Transverse colon (tissue), 4 donors: ENCODE data around the gene SEZ6.

Source experiments
- CTCF ChIP-seq, 5 experiments: fragments of 200-600 bp in 3 of 5; fragments of 450-650 bp in 2 of 5; sonication (generic) in 3 of 5; IDR thresholded peaks; 1 replicate in 2 of 5; 2 replicates in 3 of 5; pipeline ENCODE4 v1.5.1; 2016 to 2017; ENCODE audit warnings: antibody characterized with exemption in 5 of 5, inconsistent platforms in 3 of 5, mild to moderate bottlenecking in 2 of 5, moderate library complexity in 1 of 5
- EP300 ChIP-seq: sonication (generic); formaldehyde crosslinking; IDR thresholded peaks from one replicate; pipeline ENCODE4 v1.6.1; 2017; ENCODE audit warnings: antibody characterized with exemption, low read depth
- POLR2A ChIP-seq: fragments of 450-650 bp; IDR thresholded peaks from one replicate; pipeline ENCODE4 v1.6.1; 2016; ENCODE audit warnings: antibody characterized with exemption, mild to moderate bottlenecking, moderate library complexity
- POLR2AphosphoS5 ChIP-seq, 3 donors: sonication (generic); formaldehyde crosslinking; IDR thresholded peaks; one replicate each; pipeline ENCODE4 v1.6.1; 2016; ENCODE audit warnings: antibody characterized with exemption in 3 of 3

GRCh38 chr17:29041091-29041490, 35.3 kb upstream of the SEZ6 start:
- TF ChIP-seq CTCF (IDR thresholded peaks at IDR 0.05) = no peak
- no peak for TF ChIP-seq POLR2A
- no peak for TF ChIP-seq EP300
- no peak for TF ChIP-seq POLR2AphosphoS5 (IDR thresholded peaks at IDR 0.05)
